ENCODE data around the gene CYP26C1. TPM values are rescaled to one million over a fixed set of nuclear protein-coding genes. Genes with fewer than 3 reads are reported as not detected.
A peak's percentile ranks its signal among the peaks of the same experiment; 100 is the strongest.

The CYP26C1 gene, protein sequence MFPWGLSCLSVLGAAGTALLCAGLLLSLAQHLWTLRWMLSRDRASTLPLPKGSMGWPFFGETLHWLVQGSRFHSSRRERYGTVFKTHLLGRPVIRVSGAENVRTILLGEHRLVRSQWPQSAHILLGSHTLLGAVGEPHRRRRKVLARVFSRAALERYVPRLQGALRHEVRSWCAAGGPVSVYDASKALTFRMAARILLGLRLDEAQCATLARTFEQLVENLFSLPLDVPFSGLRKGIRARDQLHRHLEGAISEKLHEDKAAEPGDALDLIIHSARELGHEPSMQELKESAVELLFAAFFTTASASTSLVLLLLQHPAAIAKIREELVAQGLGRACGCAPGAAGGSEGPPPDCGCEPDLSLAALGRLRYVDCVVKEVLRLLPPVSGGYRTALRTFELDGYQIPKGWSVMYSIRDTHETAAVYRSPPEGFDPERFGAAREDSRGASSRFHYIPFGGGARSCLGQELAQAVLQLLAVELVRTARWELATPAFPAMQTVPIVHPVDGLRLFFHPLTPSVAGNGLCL
- polyA plus RNA-seq (2012; ENCODE audit: insufficient read depth, insufficient read length) = not detected

DNA sequence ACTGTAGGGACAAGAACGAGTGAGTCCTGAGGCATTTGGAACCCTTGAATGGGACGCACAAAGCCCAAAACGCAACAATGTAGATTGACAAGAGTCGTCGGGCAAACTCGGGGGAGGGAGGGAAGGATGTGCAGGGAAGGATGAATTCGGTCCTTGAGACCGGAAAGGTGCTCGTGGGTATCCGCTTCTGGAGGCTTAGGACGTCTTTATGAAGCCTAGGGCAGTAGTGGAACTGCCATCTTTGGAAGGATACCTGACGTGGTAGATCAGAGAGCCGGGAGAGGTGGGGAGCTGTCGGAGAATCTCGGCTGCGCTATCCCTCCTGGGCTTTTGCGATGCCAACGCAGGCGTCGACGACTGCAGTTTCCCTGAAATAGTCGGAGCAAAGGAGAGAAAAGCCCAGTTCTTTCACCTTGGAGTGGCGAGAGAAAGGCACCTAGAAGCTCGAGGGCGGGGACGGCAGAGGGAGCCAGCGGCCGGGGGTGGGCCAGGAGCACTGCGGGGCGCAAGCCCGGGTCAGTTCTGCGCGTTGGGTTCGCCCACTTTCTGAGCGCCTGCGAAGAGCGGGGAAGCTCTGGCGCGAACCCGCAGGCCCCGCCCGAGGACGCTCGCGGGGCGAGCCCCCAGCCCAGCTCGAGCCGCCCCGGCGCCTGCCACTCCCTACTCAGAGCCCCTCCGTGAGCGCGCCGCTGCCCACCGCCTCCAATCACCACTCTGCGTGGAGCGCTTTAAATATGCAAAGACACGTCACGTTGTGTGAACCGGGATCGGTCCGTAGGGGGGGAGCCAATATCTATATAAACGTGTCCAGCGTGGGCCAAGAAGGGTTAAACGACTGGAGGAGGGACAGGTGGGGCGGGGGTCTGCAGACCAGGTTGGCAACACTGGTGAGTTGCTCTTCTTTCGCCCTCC is at the start of gene CYP26C1:
Gene CYP26C1, plus strand, starts transcription at position 824 of the 912 bp plus-strand sequence. CDS start 466 bp downstream, outside the sequence.
- H3K4me3 ChIP-seq (ENCODE audit: low read length) = no peak within 1 kb of the TSS
- no peak for DNase-seq (ENCODE audit: low read depth, low spot score)

DNA sequence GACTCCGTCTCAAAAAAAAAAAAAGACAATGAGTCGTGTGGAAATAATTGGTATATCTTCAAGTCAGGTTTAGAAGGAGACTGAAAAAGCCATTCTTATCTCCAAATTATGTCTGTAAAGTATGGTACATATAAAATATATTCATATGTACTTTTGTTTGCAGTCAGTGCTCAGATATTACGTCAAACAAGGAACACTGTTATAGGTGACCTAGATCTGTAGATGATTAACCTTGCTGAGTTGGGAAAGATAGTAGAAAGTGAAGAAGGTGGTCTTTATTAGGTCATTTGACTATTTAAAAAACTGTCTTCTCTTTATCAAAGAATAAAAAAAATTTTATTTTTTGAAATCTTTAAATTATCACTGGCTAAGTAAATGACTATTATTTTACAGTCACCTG is 44.9 kb upstream of the CYP26C1 start:
- no peak for DNase-seq (ENCODE audit: low read depth, low spot score)
- no peak overlapping the region for H3K4me3 ChIP-seq (ENCODE audit: low read length)

DNA sequence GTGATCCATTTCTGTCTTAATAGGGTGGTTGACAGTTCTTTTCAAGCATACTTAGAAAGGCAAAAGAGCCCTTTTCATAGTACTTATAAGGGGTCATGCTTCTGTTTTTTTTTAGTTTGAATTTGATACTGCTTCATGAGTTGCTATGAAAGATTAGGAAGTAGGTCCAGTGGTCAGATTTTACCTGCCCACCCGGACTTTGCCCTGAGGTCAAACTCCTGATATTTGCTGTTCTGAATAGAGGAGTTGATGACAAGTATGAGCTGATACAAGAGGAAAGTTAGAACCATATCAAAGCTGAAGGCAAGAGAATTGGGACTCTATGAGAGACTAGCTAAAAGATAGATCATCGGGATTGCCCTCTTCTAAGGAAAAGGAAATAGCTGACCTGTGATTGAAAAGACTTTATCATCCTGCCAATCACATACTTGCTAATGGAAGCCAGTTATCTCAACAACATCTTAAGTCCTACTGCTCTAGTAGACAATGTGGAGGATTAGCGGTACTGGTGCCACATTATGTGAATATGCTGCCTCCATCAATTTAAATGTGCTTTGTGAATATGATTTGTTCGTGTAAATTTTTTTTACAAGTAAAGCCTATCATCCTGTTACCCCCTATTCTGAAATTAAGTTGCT is 37.5 kb upstream of the CYP26C1 start:
- DNase-seq (ENCODE audit: low read depth, low spot score) = no peak
- H3K4me3 ChIP-seq (ENCODE audit: low read length) = no peak overlapping the region

DNA sequence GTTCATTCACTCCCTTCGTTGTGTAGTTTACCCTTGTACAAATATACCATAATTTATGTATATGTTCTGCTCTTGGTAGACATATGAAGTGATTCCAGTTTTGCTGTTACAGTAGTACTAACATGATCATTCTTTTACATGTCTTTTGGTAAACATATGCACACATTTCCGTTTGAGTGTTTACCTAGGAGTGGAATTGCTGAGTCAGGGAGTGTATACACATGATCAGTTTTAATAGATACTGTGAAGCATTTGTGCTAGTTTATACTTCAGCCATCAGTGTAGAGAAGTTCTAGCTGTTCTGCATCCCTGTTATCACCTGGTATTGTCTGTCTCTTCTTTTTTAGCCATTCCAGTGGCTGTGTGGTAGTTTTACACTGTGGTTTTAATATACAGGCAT is 34.5 kb upstream of the CYP26C1 start:
- H3K4me3 ChIP-seq (ENCODE audit: low read length) = no peak overlapping the region
- no peak for DNase-seq (ENCODE audit: low read depth, low spot score)

DNA sequence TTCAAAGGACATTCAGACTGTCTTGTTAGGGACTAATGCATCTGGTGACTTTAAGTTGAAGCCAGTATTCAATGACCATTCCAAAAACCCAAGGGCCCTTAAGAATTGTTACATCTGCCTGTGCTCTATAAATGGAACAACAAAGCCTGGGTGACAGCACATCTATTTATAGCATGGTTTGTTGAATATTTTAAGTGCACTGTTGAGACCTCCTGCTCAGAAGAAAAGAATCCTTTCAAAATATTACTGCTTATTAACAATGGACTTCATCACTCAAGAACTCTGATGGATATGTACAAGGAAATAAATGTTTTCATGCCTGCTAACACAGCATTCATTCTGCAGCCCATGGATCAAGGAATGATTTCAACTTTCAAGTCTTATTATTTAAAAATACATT is 33.1 kb upstream of the CYP26C1 start:
- H3K4me3 ChIP-seq (ENCODE audit: low read length) = no peak overlapping the region
- DNase-seq (ENCODE audit: low read depth, low spot score) = no peak

DNA sequence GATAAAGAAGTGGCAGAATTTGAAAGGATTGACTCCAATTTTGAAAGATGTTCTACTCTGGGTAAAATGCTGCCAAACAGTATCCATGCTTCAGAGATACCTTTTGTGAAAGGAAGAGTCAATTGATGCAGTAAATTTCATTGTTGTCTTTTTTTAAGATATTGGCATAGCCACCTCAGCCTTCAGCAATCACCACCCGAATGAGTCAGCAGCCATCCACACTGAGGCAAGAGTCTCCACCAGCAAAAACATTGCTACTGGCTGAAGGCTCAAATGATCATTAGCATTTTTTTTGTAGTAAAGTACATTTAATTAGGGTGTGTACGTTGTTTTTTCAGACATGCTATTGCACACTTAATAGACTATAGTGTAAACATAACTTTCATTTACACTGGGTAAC is 31.7 kb upstream of the CYP26C1 start:
- no peak for DNase-seq (ENCODE audit: low read depth, low spot score)
- H3K4me3 ChIP-seq (ENCODE audit: low read length) = no peak overlapping the region

DNA sequence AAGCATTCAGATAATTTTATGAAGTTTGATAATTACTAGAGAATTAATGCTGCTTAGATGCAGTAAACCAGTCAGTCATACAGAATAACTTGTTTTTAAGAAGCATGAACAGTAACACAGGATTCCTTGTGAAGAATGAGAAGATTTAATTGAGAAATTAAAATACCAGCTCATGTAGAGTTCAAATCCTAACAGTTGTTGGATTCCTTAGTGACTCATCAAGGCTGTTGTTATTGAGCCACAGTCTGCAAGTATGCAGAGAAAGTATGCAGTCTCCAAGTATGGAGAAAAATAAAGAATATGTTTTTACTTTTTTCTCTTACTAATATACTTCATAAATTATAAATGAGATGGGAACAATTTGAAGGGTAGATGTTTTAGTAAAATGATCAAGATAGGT is 30.2 kb upstream of the CYP26C1 start:
- no peak for DNase-seq (ENCODE audit: low read depth, low spot score)
- no peak overlapping the region for H3K4me3 ChIP-seq (ENCODE audit: low read length)

DNA sequence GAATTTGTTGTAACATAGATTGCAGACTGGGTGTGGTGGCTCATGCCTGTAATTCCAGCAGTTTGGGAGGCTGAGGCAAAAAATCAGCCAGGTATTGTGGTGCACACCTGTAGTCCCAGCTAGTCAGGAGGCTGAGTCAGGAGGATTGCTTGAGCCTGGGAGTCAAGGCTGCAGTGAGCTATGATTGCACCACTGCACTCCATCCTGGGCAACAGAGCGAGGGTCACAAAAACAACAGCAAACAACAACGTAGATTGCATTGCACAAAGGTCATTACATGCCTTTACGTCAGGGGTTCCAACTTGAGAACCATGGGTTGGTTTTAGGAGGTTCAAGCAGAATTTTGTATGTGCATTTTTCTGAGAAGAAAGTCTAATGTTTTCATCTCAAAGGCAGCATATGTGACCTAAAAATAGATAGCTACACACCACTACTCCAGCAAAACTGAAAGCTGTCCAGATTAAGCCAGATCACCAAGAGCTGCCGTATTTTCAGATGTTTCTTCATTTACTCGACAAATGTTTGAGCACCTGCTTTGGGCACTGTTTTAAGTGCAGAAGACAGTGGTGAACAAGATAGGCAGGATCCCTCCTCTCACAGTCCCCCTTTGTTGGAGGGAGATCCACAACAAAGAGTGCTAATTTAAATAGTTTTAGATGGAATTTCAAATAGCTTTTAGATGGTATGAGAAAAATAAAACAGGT is 28.3 kb upstream of the CYP26C1 start:
- no peak for DNase-seq (ENCODE audit: low read depth, low spot score)
- H3K4me3 ChIP-seq (ENCODE audit: low read length) = no peak overlapping the region

DNA sequence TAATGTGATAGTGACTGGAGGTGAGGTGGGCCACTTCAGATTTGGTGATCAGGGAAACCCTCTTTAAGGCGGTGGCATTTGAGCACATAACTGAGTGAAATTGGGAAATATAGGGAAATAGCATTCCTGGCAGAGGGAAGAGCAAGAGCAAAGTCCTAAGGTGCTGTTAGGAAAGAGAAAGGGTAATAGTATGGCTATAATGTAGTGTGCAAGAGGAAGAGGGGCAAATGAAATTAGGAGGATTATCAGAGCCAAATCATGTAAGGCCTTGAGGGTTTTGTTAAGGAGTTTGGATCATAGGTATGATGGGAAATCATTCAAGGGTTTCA is 27.8 kb upstream of the CYP26C1 start:
- no peak overlapping the region for H3K4me3 ChIP-seq (ENCODE audit: low read length)

DNA sequence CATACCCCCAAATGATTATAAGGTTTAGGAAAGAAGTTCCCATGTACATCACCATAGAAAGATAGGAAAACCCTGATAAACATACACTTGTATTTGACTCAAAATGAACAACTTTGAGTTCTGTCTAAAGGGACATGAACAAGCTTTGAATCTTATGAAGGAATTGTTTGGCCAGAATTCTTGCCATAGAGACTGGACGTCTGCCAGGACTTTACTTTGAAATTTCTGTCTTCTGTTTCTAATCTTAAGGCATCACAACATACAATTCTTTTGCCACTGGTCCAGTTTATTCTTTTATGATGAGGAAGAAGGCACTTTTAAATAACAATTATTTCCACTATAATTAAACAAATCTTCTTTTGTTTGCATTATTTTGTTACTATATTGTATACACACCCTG is 26.2 kb upstream of the CYP26C1 start:
- no peak overlapping the region for H3K4me3 ChIP-seq (ENCODE audit: low read length)
- DNase-seq (ENCODE audit: low read depth, low spot score) = no peak

More for the DNA sequence above, 27.8 kb upstream of the CYP26C1 start:
- DNase-seq (ENCODE audit: low read depth, low spot score) = no peak

DNA sequence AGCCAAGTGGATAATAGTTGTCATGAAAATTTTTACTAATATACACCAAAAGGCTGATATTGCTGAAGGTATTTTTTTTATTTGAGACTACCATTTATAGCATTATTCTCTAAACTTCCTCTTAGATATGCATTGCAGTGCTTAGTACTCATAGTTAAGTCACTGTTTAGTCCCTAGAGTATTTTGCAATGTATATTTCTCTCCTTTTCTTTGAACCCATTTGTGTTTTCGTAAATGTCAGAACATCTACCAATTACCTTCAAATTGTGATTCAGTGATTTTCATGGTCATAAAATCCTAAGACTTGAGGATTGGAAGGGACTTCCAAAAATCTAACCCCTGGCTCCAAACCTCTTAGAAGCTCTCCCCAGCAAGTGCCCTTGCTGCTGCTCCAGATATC is 21.5 kb upstream of the CYP26C1 start:
- no peak for DNase-seq (ENCODE audit: low read depth, low spot score)

DNA sequence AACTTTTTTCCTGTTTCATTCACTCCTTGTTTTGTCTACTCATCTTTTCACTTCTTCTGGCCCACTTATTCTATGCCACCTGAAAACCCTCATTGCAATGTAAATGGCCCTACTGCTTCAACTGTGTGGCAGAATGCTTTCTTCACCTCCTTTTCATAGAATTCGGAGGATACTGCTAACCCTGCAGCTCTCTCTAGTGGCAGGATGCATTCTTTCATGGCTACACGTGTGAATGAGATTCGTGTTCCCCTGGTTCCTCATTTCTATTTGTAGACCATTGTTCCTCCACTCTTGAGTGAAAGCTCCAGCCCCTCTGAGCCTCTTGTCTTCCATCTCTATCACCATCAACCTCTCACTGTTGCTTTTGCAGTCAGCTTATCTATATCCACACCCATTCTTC is 20.9 kb upstream of the CYP26C1 start:
- H3K4me3 ChIP-seq (ENCODE audit: low read length) = no peak overlapping the region
- peak; percentile 24 for DNase-seq (ENCODE audit: low read depth, low spot score)

More for the DNA sequence above, 21.5 kb upstream of the CYP26C1 start:
- no peak overlapping the region for H3K4me3 ChIP-seq (ENCODE audit: low read length)

DNA sequence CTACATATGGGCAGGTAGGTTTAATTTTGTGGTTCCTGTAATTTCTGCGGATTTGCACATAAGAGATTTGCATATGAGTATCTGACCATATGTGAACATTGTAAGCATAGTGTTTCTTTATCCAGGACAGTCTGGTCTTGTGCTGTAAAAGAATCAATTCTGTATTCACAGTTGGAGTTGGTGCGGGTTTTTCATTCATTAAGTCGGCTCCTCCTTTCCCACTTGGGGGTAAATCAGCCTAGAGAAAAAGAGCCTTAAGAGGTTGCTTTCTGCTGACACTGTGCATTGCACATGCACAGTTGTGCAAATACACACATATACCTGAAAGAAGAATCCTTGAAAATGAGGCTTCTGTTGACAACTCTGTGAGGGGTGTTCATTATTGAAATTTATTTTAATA is 6.1 kb upstream of the CYP26C1 start:
- no peak for DNase-seq (ENCODE audit: low read depth, low spot score)
- H3K4me3 ChIP-seq (ENCODE audit: low read length) = no peak overlapping the region

DNA sequence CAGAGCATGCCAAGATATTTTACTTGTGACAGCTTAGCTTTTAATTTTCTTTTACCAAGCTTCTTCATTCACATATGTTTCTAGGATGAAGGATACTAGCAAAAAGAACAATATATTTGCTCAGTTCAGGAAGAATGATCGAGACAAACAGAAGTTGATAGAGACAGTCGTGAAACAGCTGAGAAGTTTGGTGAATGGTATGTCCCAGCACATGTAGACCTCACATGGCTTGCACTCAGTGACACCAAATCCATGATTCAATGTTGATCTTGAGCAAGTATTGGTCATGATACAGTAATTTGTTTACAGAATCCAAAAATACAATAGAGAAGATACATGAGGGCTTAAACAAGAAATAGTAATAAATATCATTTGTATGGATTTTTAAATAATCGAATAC is 2.5 kb upstream of the CYP26C1 start:
- no peak overlapping the region for H3K4me3 ChIP-seq (ENCODE audit: low read length)
- no peak for DNase-seq (ENCODE audit: low read depth, low spot score)

DNA sequence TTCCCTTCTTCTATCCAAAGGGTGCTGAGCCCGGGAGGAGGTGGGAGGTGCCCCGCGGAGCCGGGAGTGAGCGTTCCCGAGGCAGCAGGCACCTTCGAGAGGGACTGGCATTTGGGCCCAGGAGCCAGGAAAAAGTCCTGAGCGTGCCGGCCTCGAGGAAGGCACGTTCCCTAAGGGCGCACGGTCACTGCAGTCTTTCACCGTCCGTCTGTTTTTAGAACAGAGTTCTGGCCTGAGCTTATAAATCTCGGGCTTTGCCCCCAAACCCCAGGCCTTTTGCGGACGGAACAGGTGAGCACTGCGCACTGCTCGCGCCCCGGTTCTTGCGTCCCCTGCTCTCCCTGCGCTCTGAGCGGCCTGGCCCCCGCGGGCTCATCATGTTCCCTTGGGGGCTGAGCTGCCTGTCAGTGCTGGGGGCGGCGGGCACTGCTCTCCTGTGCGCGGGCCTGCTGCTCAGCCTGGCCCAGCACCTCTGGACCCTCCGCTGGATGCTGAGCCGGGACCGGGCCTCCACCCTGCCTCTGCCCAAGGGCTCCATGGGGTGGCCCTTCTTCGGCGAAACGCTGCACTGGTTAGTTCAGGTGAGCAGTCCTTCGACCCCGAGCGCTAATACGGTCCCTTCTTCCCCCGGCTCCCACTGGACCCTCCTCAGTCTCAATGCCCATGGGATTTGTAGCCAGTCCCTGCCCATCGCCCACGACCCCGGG is 442 bp downstream of the CYP26C1 start:
- DNase-seq (ENCODE audit: low read depth, low spot score) = no peak
- H3K4me3 ChIP-seq (ENCODE audit: low read length) = no peak overlapping the region

DNA sequence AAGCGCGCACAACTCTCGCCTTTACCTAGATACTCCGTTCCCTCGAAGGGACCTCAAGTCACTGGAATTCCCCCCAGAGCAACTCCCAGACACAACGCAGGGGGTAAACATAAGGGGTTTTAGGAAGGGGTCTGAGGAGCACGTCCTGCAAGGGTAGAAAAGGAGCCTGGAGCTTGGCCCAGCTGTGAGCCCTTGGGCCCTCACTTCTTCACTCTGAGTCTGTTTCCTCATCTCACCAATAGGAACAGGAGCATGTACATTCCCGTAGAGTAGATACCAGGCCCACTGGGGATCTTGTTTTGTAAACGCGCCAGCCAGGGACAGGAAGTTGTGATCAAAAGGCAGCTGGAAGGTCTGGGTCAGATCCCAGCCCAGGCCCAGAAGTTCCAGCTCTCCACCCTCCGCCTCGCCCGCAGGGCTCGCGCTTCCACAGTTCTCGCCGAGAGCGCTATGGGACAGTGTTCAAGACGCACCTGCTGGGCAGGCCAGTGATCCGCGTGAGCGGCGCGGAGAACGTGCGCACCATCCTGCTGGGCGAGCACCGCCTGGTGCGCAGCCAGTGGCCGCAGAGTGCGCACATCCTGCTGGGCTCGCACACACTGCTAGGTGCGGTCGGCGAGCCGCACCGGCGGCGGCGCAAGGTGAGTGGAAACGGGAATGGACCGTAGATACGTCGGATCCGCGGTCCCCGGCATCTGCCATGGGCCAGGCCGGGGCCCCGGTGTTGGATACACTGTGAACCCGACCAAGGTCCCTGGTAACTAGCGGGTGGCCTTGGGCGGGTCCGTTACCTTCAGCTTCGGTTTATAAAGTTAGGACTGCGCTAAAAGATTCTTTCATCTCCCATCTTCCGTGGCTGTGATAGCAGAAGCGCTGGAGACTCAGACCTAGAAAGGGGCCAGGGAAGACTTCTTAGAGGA is 1.3 kb downstream of the CYP26C1 start:
- no peak for DNase-seq (ENCODE audit: low read depth, low spot score)
- H3K4me3 ChIP-seq (ENCODE audit: low read length) = no peak overlapping the region

DNA sequence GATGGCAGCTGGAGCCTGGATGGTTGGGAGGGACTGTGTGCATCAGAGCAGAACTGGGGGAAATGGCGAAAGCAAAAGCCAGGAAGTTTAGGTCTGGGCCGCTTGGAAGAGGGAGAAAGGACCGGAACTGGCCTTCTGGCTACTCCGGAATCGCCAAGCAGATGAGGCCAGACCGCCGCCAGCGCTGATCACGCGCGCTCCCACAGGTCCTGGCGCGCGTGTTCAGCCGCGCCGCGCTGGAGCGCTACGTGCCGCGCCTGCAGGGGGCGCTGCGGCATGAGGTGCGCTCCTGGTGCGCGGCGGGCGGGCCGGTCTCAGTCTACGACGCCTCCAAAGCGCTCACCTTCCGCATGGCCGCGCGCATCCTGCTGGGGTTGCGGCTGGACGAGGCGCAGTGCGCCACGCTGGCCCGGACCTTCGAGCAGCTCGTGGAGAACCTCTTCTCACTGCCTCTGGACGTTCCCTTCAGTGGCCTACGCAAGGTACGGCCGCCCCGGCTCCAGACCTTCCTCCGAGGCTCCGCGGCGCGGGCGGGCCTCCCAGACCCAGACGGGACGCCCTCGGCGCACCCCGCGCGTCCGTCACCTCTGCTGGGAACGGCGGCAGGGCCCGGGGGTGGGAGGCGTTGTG is 2.0 kb downstream of the CYP26C1 start:
- H3K4me3 ChIP-seq (ENCODE audit: low read length) = no peak overlapping the region
- no peak for DNase-seq (ENCODE audit: low read depth, low spot score)

All from Jurkat, Clone E6-1 (cell line).